Right lobe of liver (tissue), 4 donors: ENCODE data around the gene ICE1.
"Not testable (repeated sequence)": the region's sequence is repeated elsewhere in the genome, so short reads cannot be mapped to it uniquely, and the experiment has no call there.

Source experiments
- CTCF ChIP-seq, 4 donors: fragments of 200-600 bp in 3 of 4; fragments of 450-650 bp in 1 of 4; IDR thresholded peaks; one replicate each; pipeline versions ENCODE4 v1.5.1 to v1.8.0; 2016 to 2022; ENCODE audit warnings: antibody characterized with exemption in 4 of 4, mild to moderate bottlenecking in 2 of 4
- POLR2A ChIP-seq: fragments of 450-650 bp; IDR thresholded peaks from one replicate; pipeline ENCODE4 v1.6.1; 2017; ENCODE audit warnings: antibody characterized with exemption, mild to moderate bottlenecking
- donor health status: DM: no; HTN: no; CAD: no.
- donor health status: DM: no; HTN: no; CAD: no.
- donor health status: DM: no; HTN: yes; CAD: no.

GRCh38 chr5:5492934-5493271 is 70.4 kb downstream of the ICE1 start:
- not testable (repeated sequence) for TF ChIP-seq CTCF (IDR thresholded peaks at IDR 0.05); POLR2A
